Heart left ventricle (tissue), 13 donors: ENCODE data around the gene OR2J1.

Source experiments
- CTCF ChIP-seq, 12 donors: fragments of 200-600 bp; sonication (generic) in 4 of 12; IDR thresholded peaks; one replicate each; pipeline versions ENCODE4 v1.5.0 to v1.8.0; 2018 to 2022; ENCODE audit warnings: antibody characterized with exemption in 12 of 12, mild to moderate bottlenecking in 5 of 12
- POLR2A ChIP-seq, 2 donors: fragments of 450-650 bp; IDR thresholded peaks; one replicate each; pipeline ENCODE4 v1.6.1; 2017; ENCODE audit warnings: antibody characterized with exemption in 2 of 2, mild to moderate bottlenecking in 2 of 2, moderate library complexity in 2 of 2
- donor health status: ischemic (EF 13 %, LVEDD 7.1; RV severe dilation, severe dysfunction).
- donor health status: DM: no; HTN: yes; CAD: no.
- donor health status: DM: no; HTN: no; CAD: no.
- donor health status: ischemic (EF 25% LVEDD 6.9; RV normal size, moderate dysfunction).
- donor health status: ischemic (EF 25% LVEDD 5.7; RV mildly dilated, moderate dysfunction).
- donor health status: ischemic (EF 35%, LVEDD 5.7; RV mildly dilated, moderate dysfunction).
- donor health status: nonischemic (EF 11% LVEDD 7.7; RV severe dilation, severe dysfunction).
- donor health status: DM: yes; HTN: yes; CAD: no.
- donor health status: PGD.
- donor health status: ischemic (EF 29% LVEDD 5.4; RV normal size, mild dysfunction).
- donor health status: nonischemic (EF 23%, LVEDD 6.1; RV moderate dilation, normal function).

GRCh38 chr6:29137724-29138123 is 38.4 kb downstream of the OR2J1 start:
- TF ChIP-seq CTCF (IDR thresholded peaks at IDR 0.05) (no peak), POLR2A (IDR thresholded peaks at IDR 0.05) (no peak)
